OCI-LY1 (cell line): ENCODE data around the gene APBA1.

Source experiments
- H2AFZ ChIP-seq: fragments of 200-600 bp; sonication (generic), shearing (Covaris generic); 2 replicates; pipeline ENCODE4 v1.6.0; 2014; ENCODE audit warnings: antibody characterized with exemption, mild to moderate bottlenecking, low read length
- H3F3A ChIP-seq: fragments of 200-600 bp; sonication (generic), shearing (Covaris generic); 2 replicates; pipeline ENCODE4 v1.6.0; 2014; ENCODE audit warnings: mild to moderate bottlenecking, antibody characterized with exemption, low read length, moderate library complexity; ENCODE audit not compliant: insufficient read depth
- H3K27ac ChIP-seq: fragments of 200-600 bp; sonication (generic); 2 replicates; pipeline ENCODE4 v1.5.1; 2014; ENCODE audit warnings: low read length, mixed run types, mild to moderate bottlenecking, low read depth; ENCODE audit not compliant: poor library complexity, severe bottlenecking
- H3K27me3 ChIP-seq: fragments of 200-600 bp; sonication (generic); 2 replicates; pipeline ENCODE4 v1.6.0; 2014; ENCODE audit warnings: antibody characterized with exemption, mild to moderate bottlenecking, low read length, moderate library complexity; ENCODE audit not compliant: insufficient read depth
- H3K36me3 ChIP-seq: fragments of 200-600 bp; sonication (generic); 2 replicates; pipeline ENCODE4 v1.6.1; 2014; ENCODE audit warnings: mild to moderate bottlenecking, antibody characterized with exemption, low read length, moderate library complexity, mixed read lengths; ENCODE audit not compliant: insufficient read depth
- H3K4me1 ChIP-seq: fragments of 200-600 bp; sonication (generic); 2 replicates; pipeline ENCODE4 v1.5.1; 2014; ENCODE audit warnings: mild to moderate bottlenecking, low read length, moderate library complexity; ENCODE audit not compliant: insufficient read depth, severe bottlenecking
- H3K4me2 ChIP-seq: fragments of 200-600 bp; sonication (generic), shearing (Covaris generic); 2 replicates; pipeline ENCODE4 v1.6.1; 2014; ENCODE audit warnings: low read length
- H3K4me3 ChIP-seq: fragments of 200-600 bp; sonication (generic); 2 replicates; pipeline ENCODE4 v1.5.1; 2014; ENCODE audit warnings: low read length, low read depth, mild to moderate bottlenecking, mixed read lengths; ENCODE audit not compliant: poor library complexity, severe bottlenecking
- H3K79me2 ChIP-seq: fragments of 200-600 bp; shearing (Covaris generic); 2 replicates; pipeline ENCODE4 v1.6.1; 2016; ENCODE audit warnings: mixed run types, low read length, mixed read lengths; ENCODE audit not compliant: insufficient read depth
- H3K9ac ChIP-seq: fragments of 200-600 bp; sonication (generic), shearing (Covaris generic); 2 replicates; pipeline ENCODE4 v1.6.1; 2014; ENCODE audit warnings: mild to moderate bottlenecking, low read length, mixed read lengths
- H3K9me2 ChIP-seq: fragments of 200-600 bp; sonication (generic), shearing (Covaris generic); 2 replicates; pipeline ENCODE4 v1.6.1; 2014; ENCODE audit warnings: low read depth, mild to moderate bottlenecking, low read length, mixed read lengths
- H3K9me3 ChIP-seq: fragments of 200-600 bp; shearing (Covaris generic); 2 replicates; pipeline ENCODE4 v1.6.1; 2014; ENCODE audit warnings: low read length, mixed read lengths
- H4K20me1 ChIP-seq: fragments of 200-600 bp; sonication (generic), shearing (Covaris generic); 2 replicates; pipeline ENCODE4 v1.6.0; 2016; ENCODE audit warnings: mild to moderate bottlenecking, low read length; ENCODE audit not compliant: insufficient read depth
- CTCF ChIP-seq: fragments of 200-600 bp; sonication (generic), shearing (Covaris generic); IDR thresholded peaks from 2 replicates; pipeline ENCODE4 v1.5.1; 2017; ENCODE audit warnings: mild to moderate bottlenecking, antibody characterized with exemption, low read length, moderate library complexity, mixed read lengths
- EZH2 ChIP-seq: fragments of 200-600 bp; sonication (generic), shearing (Covaris generic); IDR thresholded peaks from 2 replicates; pipeline ENCODE4 v1.8.0; 2017; ENCODE audit warnings: borderline replicate concordance, mixed run types, mild to moderate bottlenecking, antibody characterized with exemption, low read length, moderate library complexity, mixed read lengths

APBA1 gene

GRCh38 chr9:69382135-69382534 lies 290.0 kb downstream of the APBA1 start:
- H3K4me3 ChIP-seq: no peak overlapping the region
- no peaks in the 10 kb centered on the region for H3K36me3 ChIP-seq
- H3K27ac ChIP-seq: no peak overlapping the region
- H3K79me2 ChIP-seq: no peaks in the 10 kb centered on the region
- H3K4me2 ChIP-seq: no peak overlapping the region
- H3K9me3 ChIP-seq: no peaks in the 10 kb centered on the region
- no peaks in the 10 kb centered on the region for H3F3A ChIP-seq
- H3K9ac ChIP-seq: no peak overlapping the region
- no peaks in the 10 kb centered on the region for H3K9me2 ChIP-seq
- no peaks in the 10 kb centered on the region for H3K4me1 ChIP-seq
- no peaks in the 10 kb centered on the region for H4K20me1 ChIP-seq
- H2AFZ ChIP-seq: no peak overlapping the region
- H3K27me3 ChIP-seq: no peaks in the 10 kb centered on the region
- no peak for TF ChIP-seq CTCF
- TF ChIP-seq EZH2: no peak

GRCh38 chr9:69380811-69381210 lies 291.4 kb downstream of the APBA1 start:
- H3K27ac ChIP-seq: no peak overlapping the region
- H3K9me3 ChIP-seq: no peaks in the 10 kb centered on the region
- no peaks in the 10 kb centered on the region for H3F3A ChIP-seq
- no peaks in the 10 kb centered on the region for H4K20me1 ChIP-seq
- TF ChIP-seq CTCF (no peak), EZH2 (no peak)
- H3K4me1 ChIP-seq: no peaks in the 10 kb centered on the region
- no peak overlapping the region for H3K4me3 ChIP-seq
- H3K4me2 ChIP-seq: no peak overlapping the region
- H3K36me3 ChIP-seq: no peaks in the 10 kb centered on the region
- no peaks in the 10 kb centered on the region for H3K79me2 ChIP-seq
- no peaks in the 10 kb centered on the region for H3K27me3 ChIP-seq
- H2AFZ ChIP-seq: no peak overlapping the region
- no peaks in the 10 kb centered on the region for H3K9me2 ChIP-seq
- H3K9ac ChIP-seq: no peak overlapping the region

- Histone ChIP-seq H3K79me2 (no peaks in the 10 kb centered on the region), H3K4me2 (no peak overlapping the region), H3K9me3 (no peaks in the 10 kb centered on the region), H3F3A (no peaks in the 10 kb centered on the region), H3K9ac (no peak overlapping the region), H4K20me1 (no peaks in the 10 kb centered on the region), H3K27me3 (no peaks in the 10 kb centered on the region), H3K27ac (no peak overlapping the region), H3K4me3 (no peak overlapping the region), H2AFZ (no peak overlapping the region), H3K4me1 (no peaks in the 10 kb centered on the region), H3K36me3 (no peaks in the 10 kb centered on the region), H3K9me2 (no peaks in the 10 kb centered on the region)
- TF ChIP-seq CTCF: no peak
- TF ChIP-seq EZH2: no peak
Observed at GRCh38 chr9:69380301-69380700, 291.9 kb downstream of the APBA1 start.
